ENCODE results near the gene KERA.

- TF ChIP-seq CTCF (IDR thresholded peaks at IDR 0.05) = no peak
- no peak for TF ChIP-seq EZH2 (IDR thresholded peaks at IDR 0.05; ENCODE audit: borderline replicate concordance, insufficient read depth, low read depth, low read length, poor library complexity, severe bottlenecking)
Observed at GRCh38 chr12:91065396-91065795, 7.6 kb upstream of the KERA start.
